Measurements from ENCODE around the gene GFOD2. TPM values are rescaled to one million over a fixed set of nuclear protein-coding genes. Genes with fewer than 3 reads are reported as not detected.

The GFOD2 gene
- total RNA-seq, 1 donor from 2014 or later = 9.0 TPM

DNA sequence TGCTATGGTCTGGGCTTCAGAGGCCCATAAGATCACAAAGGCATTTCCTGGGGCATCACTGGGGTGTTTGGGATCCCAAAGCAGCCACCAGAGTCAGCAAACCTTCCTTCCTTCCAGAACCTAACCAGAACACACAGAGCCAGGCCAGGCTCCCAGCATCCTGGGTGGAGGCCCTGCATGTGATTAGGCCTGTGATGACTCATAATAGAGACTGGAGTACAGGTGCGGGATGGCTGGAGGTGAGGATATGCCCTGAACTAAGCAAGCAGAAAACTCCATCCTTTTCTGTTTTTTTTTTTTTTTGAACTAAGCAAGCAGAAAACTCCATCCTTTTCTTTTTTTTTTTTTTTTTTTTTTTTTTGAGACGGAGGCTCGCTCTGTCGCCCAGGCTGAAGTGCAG is 17.7 kb upstream of the GFOD2 start:
- intact Hi-C loops (cut with DNase I) = no loop called here
- ATAC-seq (no peak), DNase-seq (ENCODE audit: missing footprints) (no peak)

- no peak for ATAC-seq
- intact Hi-C loops (cut with DNase I) = no loop called here
- DNase-seq (ENCODE audit: missing footprints) = no peak
Observed at GRCh38 chr16:67734731-67735201, 15.7 kb upstream of the GFOD2 start.

DNA sequence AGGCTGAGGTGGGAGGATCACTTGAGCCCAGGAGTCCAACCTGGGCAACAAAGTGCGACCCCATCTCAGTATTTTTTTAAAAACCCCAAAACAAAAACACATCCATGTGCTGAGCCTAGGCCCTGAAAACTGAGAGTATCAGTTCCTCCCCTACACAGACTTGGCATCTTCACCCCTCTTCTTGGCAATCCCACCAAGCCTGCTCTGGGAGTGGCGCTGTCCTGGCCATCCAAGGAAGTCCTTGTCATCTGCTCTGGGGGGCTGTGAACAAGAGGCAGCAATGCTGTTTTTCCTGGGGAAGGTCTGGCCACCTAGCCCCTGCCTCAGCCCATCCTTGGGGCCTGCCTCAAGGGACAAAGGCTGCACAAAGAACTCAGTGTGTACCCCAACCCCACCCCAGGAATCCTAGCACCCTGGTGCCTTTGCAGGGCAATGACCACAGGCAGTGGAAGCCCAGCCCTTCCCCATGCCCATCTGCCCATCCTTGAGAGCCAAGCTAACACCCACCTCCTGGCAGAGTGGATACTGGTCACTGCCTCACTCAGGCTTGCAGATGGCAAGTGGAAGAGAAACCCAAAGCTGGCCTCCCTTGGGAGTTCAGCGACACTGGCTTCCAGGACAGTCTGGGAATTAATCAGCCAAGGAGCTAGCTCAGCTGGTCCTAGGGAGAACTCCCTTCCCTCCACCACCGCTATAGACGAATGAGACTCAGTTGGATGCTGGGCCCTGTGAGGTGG is 14.8 kb upstream of the GFOD2 start:
- intact Hi-C loops (cut with DNase I) = no loop called here
- ATAC-seq (no peak), DNase-seq (ENCODE audit: missing footprints) (no peak)

DNA sequence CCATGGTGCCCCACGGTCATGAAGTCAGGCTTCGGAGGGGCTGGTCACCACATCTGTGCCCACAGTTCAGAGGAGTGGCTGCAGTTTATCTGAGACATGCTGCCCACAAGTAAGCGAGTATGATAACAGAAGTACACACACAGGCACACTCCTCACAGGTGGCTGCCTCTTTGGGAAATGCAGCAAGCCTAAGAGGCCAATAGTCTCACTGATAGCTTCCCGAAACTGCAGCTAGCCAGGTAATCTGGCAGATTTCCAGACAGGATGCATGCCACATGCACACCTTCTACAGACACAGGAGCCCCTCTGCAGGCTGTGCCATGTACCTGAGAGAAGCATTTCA is 12.6 kb upstream of the GFOD2 start:
- DNase-seq (ENCODE audit: missing footprints) (no peak), ATAC-seq (no peak)
- intact Hi-C loops (cut with DNase I) = no loop called here

DNA sequence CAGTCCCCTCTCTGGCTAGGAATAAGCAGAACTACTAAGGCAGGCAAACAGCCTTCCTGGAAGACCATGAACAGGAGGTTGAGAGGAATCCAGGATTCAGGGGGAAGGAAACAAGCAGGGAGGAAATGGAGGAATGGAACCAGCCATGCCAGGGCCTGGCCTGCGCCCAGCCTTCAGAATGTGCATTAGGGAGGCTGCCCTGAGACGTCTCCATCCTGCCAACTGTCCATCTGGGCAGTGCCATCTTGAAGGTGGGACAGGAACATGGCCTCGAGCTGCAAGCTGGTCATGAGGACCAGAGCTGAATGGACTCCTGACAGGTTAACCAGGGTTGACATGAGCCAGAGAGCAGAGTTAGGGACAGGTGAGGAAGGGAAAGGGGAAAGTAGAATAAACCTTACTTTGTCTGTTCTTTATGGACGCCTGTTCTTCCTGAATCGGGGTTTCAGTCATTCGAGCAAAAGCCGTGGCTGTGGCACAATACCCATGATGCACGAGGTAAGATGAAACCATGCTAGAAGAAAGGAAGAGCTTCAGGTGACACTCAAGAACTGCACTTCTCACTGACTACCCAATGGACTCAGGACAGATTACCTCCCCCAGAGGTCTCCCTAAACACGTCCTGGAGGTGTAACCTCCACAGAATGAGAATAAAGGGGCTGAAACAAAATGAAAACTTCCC is 12.1 kb upstream of the GFOD2 start:
- ATAC-seq = no peak

GRCh38 chr16:67730326-67730725 is 11.2 kb upstream of the GFOD2 start:
- no peak for DNase-seq (ENCODE audit: missing footprints)
- intact Hi-C loops (cut with DNase I) = no loop called here
- no peak for ATAC-seq

More for the DNA sequence above, 12.1 kb upstream of the GFOD2 start:
- intact Hi-C loops (cut with DNase I) = no loop called here
- no peak for DNase-seq (ENCODE audit: missing footprints)

GRCh38 chr16:67729636-67730248 is 10.6 kb upstream of the GFOD2 start:
- intact Hi-C loops (cut with DNase I) = no loop called here
- DNase-seq (ENCODE audit: missing footprints) (no peak), ATAC-seq (no peak)

- ATAC-seq (no peak), DNase-seq (ENCODE audit: missing footprints) (no peak)
- intact Hi-C loops (cut with DNase I) = no loop called here
Observed at GRCh38 chr16:67727521-67728485, 8.7 kb upstream of the GFOD2 start.

DNA sequence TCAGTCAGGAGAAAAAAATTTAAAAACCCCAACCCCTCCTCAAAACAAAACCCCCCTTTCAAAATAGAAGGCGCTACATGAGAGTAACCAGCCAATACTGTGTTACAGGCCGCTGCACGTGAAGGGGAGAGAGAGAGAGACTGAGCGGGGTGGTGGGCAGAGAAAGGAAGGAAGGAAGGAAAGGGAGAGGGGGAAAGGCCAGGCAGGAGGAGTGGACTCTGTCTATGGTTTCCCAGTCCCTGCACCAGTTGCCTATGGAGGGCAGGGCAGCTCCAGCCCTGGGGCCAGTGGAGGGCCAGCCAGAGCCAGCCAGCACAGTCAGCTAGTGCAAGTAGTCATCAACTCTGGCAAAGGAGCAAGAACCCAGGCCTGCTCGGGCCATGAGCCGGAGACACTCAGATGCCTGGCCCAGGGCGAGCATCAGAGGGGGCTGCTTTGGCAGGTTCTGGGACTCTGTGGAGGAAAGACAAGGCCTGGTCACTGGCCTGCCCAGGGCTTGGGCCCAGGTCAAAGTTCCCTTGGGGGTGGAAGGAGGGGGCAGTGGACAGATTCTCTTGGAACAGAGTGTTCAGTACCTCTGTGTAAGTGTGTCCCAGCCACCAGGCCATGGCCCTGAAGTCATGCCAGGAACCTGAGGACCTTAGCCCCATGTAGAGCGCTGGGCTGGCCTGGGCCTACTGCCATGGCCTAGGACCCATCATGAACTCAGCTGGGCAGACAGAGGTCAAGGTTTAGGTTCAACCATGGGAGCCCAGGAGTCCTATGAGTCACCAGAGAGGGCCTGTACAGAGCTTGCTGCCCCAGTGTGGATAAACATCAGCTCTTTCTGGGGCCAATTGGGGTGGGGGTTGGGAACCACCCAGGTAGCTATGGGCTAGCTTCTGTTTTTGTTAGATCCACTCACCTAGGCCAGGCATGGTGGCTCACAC is 7.3 kb upstream of the GFOD2 start:
- DNase-seq (ENCODE audit: missing footprints) (no peak), ATAC-seq (no peak)
- intact Hi-C loops (cut with DNase I) = no loop called here

DNA sequence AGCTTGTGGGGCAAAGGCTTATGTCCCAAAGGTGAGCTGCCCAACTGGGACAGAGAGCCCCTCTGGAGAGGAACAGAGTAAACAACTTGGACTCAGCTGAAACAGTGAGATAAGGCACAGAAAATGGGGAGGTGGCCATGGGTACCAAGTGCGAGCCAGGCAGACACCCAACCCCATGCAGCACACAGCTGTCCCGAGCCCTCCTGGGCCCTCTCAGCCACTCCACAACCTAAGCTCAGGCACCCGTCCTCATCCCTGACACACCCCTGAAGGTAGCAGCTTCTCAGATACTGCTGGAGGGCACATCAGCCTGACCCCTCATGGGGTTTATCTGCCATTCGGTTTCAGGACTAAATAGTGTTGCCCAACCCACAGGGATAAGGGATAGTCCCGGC is 4.8 kb upstream of the GFOD2 start:
- DNase-seq (ENCODE audit: missing footprints) (no peak), ATAC-seq (no peak)
- intact Hi-C loops (cut with DNase I) = no loop called here

- ATAC-seq = no peak
- DNase-seq (ENCODE audit: missing footprints) = no peak
- intact Hi-C loops (cut with DNase I) = no loop called here
Observed at GRCh38 chr16:67723151-67723910, 4.2 kb upstream of the GFOD2 start.

DNA sequence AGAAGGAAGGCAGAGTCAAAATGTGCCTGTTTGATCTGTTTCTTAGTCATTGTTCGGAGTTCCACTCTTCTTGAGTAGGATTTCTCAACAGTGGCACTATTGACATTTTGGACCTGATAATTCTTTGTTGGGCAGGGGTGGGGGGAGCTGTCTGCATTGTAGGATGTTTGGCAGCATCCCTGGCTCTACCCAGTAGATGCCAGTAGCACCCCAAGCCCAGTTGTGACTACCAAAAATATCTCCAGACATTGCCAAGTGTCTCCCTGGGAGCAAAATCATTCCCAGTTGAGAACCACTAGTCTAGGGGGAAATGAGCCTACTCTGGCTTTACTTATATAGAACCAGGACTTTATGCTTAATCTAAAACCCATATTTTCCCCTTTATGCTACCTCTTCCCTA is 1.1 kb upstream of the GFOD2 start:
- no peak for DNase-seq (ENCODE audit: missing footprints)
- no peak for ATAC-seq
- intact Hi-C loops (cut with DNase I) = no loop called here

DNA sequence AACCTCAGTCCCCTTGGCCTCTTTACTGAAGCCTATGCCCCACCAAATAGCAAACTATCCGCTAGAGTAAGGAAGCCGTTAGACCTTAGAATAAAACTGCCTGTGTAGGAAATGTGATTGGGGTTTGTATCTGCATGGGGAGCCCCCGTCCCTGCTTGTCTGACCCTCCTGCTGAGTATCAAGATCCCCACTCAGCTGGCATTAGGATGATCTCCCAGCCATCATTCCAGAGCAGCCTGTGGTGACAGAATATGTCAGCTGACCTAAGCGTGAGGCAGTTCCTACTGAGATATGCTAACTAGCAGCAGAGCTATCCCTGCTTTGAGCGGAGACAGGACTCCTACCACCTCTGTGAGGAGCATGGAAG is 645 bp upstream of the GFOD2 start:
- intact Hi-C loops (cut with DNase I) = loop anchor here (2.0 to 5.0 kb wide), 2 partner anchors 47 to 87 kb away; partner anchors contain the start of genes RANBP10 and TSNAXIP1
- DNase-seq (ENCODE audit: missing footprints) (no peak), ATAC-seq (peak; percentile 56)

- intact Hi-C loops (cut with DNase I) = loop anchor here (2.0 to 5.0 kb wide), 2 partner anchors 46 to 88 kb away; partner anchors contain the start of genes RANBP10 and TSNAXIP1
- ATAC-seq (no peak), DNase-seq (ENCODE audit: missing footprints) (no peak)
Observed at GRCh38 chr16:67718668-67719047, 458 bp downstream of the GFOD2 start.

- intact Hi-C loops (cut with DNase I) = loop anchor here (5.0 kb wide), 1 partner anchor 44 kb away; no protein-coding TSS in a partner anchor
- DNase-seq (ENCODE audit: missing footprints) = no peak
- no peak for ATAC-seq
Observed at GRCh38 chr16:67716097-67716496, 3.0 kb downstream of the GFOD2 start.

DNA sequence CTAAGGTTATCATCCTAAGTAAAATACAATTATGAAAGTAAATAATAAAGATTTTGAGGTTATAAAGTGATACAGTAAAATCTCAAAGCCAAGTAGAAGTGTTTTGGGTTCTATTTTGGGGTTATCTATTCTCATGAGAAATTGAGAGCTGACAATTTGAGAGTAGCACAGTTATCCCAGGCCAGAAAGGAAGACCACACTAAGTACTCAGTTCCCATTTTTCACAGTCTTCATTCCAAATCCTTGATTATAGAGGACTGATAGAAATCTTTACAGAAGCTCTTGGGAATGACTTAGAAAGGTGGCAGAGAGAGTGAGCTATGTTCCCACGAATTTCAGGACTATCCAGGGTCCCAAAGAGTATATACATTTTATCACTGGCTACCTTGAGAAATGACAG is 4.6 kb downstream of the GFOD2 start:
- intact Hi-C loops (cut with DNase I) = no loop called here
- no peak for DNase-seq (ENCODE audit: missing footprints)
- no peak for ATAC-seq

DNA sequence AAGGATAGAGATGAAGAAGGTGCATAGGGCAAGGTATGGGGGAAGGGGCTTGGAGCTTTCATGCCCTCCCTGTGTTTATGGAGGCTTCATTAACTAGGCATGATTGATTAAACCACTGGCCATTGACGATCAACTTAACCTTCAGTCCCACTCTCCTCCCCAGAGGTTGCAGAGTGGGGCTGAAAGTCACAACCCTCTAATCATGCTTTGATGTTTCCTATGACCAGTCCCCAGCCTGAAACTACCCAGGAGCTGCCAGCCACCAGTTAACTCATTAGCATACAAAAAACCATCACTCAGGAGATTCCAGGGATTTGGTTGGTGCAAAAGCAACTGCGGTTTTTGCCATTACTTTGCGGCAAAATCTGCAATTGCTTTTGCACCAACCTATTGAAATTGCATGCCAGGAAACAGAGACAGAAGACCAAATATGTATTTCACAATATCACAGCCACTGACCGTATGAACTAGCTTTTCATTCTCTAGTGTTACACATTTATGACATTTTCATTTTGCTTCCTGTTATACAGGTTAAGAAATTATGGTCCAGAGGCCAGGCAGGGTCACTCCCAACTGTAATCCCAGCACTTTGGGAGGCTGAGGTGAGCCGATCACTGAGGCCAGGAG is 5.4 kb downstream of the GFOD2 start:
- ATAC-seq = no peak
- intact Hi-C loops (cut with DNase I) = no loop called here
- DNase-seq (ENCODE audit: missing footprints) = no peak
